Hippocampal formation (tissue), 2 donors: Measurements from ENCODE around the gene PTP4A2.
"Not testable (repeated sequence)": the region's sequence is repeated elsewhere in the genome, so short reads cannot be mapped to it uniquely, and the experiment has no call there.

Source experiments
- DNase-seq, 2 donors: peaks; one replicate each; lab custom pipeline; 2025; lab: John Stamatoyannopoulos, UW

Gene PTP4A2

GRCh38 chr1:31949862-31950261 is 11.7 kb upstream of the PTP4A2 start:
- DNase-seq: no peak

GRCh38 chr1:31945677-31946076 is 7.5 kb upstream of the PTP4A2 start:
- not testable (repeated sequence) for DNase-seq

GRCh38 chr1:31944205-31945089 is 6.3 kb upstream of the PTP4A2 start:
- DNase-seq: peak in 1 of 2 donors; percentile 60

- DNase-seq: no peak
These were observed 5.5 kb upstream of the PTP4A2 start for GRCh38 chr1:31943546-31944184.

GRCh38 chr1:31942061-31942460 is 3.9 kb upstream of the PTP4A2 start:
- DNase-seq: not testable (repeated sequence)

- DNase-seq: no peak
These were observed 1.5 kb upstream of the PTP4A2 start for GRCh38 chr1:31939484-31940329.

- DNase-seq: peak; percentile 70 to 84
These were observed 626 bp downstream of the PTP4A2 start for GRCh38 chr1:31937300-31938183.

GRCh38 chr1:31936981-31937299 is 1.2 kb downstream of the PTP4A2 start:
- DNase-seq: no peak

- no peak for DNase-seq
These were observed 1.7 kb downstream of the PTP4A2 start for GRCh38 chr1:31936278-31936980.

GRCh38 chr1:31934706-31935629 is 3.2 kb downstream of the PTP4A2 start:
- DNase-seq: no peak

- no peak for DNase-seq
These were observed 5.5 kb downstream of the PTP4A2 start for GRCh38 chr1:31932491-31933316.

- DNase-seq: peak in 1 of 2 donors; percentile 59
These were observed 6.5 kb downstream of the PTP4A2 start for GRCh38 chr1:31931593-31932225.

- no peak for DNase-seq
These were observed 7.2 kb downstream of the PTP4A2 start for GRCh38 chr1:31930836-31931592.

GRCh38 chr1:31927661-31927980 is 10.5 kb downstream of the PTP4A2 start:
- no peak for DNase-seq

GRCh38 chr1:31926853-31927660 is 11.1 kb downstream of the PTP4A2 start:
- DNase-seq: peak in 1 of 2 donors; percentile 56

- no peak for DNase-seq
These were observed 11.9 kb downstream of the PTP4A2 start for GRCh38 chr1:31926252-31926651.

GRCh38 chr1:31925824-31926223 is 12.3 kb downstream of the PTP4A2 start:
- not testable (repeated sequence) for DNase-seq
